NCI-H524 (cell line): ENCODE measurements around the gene C4orf33.
"Not testable (repeated sequence)": the region's sequence is repeated elsewhere in the genome, so short reads cannot be mapped to it uniquely, and the experiment has no call there.

ENCODE experiments used
- DNase-seq, 2 experiments: peaks; one replicate each; lab custom pipeline; 2025; lab: John Stamatoyannopoulos, UW

The C4orf33 gene, protein sequence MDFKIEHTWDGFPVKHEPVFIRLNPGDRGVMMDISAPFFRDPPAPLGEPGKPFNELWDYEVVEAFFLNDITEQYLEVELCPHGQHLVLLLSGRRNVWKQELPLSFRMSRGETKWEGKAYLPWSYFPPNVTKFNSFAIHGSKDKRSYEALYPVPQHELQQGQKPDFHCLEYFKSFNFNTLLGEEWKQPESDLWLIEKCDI

DNA sequence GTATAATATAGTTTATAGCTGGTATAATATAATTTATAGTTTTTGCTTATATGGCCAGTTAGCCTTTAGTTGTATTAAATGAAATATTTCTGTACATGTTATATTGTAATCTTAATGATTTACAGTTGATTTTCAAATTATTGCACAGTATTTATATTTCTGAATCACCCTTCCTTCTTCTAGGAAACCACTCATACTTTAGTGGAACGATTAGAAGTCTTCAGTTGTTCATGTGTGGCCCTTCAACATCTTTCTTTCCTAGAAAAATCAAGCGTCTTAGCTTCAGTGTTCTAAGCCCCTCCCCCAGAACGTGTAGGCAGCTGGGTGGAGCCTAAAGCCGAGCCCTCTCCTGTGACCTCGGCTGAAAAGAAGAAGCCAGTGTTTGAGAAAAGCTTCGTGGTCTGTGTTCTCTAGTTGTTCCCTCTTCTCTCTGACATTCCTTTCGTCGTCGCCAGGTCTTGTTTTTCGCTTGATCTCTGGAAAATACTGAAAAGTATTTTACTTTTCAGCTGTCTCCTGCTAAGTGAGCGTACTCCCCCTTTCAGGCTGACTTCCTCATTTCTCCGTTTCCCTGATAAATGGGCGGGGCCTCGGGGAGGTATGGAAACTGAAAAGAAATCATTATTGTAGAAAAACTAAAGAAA is at the start of gene C4orf33:
TSS of gene C4orf33 (plus strand) at position 342 of the 644 bp plus-strand sequence. CDS start 6,459 bp downstream, outside the sequence.
- DNase-seq, result peak; percentile 5 to 20

DNA sequence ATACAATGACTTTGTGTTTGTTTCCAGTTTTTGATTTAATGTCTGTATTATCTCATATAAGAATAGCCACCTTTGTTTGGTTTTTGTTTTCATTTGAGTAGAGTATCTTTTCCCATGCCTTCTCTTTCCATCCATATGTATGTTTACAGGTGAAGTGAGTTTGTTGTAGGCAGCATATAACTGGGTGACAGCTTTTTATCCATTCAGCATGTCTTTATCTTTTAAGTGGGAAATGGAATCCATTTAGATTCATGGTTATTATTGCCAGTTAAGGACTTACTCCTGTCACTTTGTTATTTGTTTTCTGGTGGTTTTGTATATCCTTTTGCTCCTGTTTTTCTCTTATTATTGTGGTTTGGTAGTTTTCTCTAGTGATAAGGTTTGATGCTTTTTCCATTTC is 36.9 kb upstream of the C4orf33 start:
- no peak for DNase-seq

DNA sequence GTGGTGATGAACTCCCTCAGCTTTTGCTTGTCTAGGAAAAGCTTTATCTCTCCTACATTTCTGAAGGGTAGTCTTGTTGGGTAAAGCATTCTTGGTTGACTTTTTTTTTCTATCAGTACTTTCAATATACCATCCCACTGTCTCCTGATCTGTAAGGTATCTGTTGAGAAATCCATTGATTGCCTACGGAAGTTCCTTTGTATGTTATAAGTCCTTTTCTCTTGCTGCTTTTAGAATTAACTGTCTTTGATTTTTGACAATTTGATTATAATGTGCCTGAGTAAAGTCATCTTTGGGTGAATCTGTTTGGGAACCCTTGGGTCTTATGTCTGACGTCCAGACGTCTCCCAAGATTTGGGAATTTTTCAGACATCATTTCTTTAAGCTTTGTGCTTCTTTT is 33.4 kb upstream of the C4orf33 start:
- DNase-seq, result no peak

DNA sequence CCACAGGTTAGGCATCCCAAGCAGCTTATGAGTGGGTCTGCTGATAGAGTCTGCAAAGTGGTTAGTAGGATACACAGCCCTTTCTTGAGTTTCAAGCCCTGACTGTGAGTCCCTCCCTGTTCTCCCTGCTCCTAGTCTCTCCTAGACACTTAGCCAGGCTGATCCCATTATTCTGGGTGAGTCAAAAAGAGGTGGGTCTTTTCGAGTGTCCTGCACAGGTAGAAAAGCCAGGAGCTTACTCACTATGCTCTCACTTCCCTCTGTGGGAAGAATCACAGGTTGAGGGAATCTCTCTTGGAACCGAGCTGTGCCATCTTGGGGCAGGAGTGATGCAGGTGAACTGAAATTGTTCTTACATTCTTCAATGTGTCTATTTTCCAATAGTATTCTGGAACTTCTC is 32.3 kb upstream of the C4orf33 start:
- no peak for DNase-seq

DNA sequence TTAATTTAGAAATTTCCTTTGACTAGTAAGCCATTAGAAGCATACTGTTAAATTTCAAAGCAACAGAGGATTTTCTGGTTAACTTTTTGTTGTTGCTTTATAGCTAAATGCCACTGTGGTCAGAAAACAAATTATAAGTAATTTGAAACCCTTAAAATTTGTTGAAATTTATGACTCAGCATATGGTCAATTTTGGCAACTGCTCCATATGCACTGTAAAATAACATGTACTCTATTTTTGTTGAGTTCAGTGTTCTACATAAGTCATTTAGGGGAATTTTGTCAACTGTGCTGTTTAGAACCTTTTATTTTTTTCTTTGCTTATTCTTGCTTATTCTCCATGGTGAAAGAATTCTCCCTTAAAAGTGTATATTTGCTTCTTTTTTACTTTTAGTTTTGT is 31.2 kb upstream of the C4orf33 start:
- DNase-seq, result no peak

DNA sequence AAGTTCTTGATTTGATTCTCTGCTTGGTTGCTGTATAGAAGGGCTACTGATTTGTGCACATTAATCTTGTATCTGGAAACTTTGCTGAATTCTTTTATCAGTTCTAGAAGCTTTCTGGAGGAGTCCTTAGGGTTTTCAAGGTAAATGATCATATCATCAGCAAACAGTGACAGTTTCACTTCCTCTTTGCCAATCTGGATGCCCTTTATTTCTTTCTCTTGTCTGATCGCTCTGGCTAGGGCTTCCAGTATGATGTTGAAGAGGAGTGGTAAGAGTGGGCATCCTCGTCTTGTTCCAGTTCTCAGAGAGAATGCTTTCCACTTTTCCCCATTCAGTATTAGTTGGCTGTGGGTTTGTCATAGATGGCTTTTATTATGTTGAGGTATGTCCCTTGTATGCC is 26.4 kb upstream of the C4orf33 start:
- not testable (repeated sequence) for DNase-seq

DNA sequence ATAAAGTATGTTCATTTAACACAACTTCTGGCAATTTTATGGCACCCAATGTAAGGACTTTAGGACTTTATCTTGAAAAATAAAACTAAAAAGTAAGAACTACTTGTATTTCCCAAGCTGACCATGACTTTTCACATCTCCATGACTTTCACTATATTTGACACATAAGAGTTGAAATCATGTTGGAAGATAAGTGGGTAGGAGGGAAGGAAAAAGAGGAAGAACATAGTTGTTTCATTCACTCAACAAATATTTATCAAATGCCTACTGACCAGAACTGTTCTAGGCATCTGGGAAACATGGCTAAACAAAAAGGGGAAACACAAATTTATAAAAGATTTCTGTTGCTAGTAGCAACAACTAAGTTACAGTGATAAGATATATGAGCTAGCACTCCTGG is 18.6 kb upstream of the C4orf33 start:
- no peak for DNase-seq

DNA sequence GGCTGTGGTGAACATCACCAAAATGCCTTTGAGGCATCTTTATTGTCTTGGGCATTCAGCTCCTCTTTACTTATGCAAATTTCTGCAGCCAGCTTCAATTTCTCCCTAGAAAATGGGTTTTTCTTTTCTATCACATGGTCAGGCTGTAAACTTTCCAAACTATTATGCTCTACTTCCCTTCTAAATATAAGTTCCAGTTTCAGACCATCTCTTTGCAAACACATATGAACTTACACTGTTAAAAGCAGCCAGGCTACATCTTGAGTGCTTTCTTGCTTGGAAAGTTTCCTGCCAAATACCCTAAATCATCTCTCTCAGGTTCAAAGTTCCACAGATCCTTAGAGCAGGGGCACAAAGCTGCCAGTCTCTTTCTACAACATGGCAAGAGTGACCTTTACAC is 15.8 kb upstream of the C4orf33 start:
- no peak for DNase-seq

DNA sequence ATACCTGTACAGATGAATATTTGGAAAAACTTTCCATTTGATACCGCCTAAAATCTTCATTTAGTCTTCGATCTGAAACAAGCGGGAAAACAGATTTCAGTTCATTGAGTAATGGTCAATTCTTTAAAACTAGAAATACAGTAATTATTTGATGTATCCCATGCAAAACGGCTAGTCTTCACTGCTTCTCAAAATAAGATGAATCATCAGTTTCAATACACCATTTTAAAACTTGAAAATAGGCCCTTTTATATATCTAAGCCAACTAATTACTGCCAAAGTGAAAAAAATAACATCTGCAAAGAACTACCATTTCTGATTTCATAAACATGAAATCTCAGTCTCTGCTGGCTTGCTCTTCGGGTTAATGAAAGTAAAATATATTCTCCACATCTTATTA is 13.7 kb upstream of the C4orf33 start:
- DNase-seq, result no peak

DNA sequence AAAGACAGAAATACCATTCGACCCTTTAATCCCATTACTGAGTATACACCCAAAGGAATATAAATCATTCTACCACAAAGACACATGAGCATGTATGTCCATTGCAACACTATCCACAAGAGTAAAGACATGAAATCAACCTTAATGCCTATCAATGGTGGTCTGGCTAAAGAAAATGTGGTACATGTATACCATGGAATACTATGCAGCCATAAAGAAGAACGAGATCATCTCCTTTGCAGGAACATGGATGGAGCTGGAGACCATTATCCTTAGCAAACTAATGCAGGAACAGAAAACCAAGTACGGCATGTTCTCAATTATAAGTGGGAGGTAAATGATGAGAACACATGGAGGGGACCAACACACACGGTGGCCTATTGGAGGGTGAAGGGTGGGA is 10.5 kb upstream of the C4orf33 start:
- DNase-seq, result no peak

DNA sequence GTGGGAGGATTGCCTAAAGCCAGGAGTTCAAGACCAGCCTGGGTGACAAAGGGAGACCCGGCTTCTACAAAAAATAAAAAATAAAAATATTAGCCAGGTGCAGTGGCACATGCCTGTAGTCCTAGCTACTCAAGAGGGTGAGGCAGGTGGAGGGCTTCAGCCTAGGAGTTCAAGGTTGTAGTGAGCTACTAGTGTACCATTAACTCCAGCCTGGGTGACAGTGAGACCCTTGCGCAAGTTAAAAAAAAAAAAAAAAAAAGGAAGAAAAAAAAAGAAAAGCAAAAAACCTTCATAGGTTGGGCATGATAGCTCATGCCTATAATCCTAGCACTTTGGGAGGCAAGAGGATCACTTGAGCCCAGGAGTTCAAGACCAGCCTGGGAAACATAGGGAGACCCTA is 8.4 kb upstream of the C4orf33 start:
- no peak for DNase-seq

DNA sequence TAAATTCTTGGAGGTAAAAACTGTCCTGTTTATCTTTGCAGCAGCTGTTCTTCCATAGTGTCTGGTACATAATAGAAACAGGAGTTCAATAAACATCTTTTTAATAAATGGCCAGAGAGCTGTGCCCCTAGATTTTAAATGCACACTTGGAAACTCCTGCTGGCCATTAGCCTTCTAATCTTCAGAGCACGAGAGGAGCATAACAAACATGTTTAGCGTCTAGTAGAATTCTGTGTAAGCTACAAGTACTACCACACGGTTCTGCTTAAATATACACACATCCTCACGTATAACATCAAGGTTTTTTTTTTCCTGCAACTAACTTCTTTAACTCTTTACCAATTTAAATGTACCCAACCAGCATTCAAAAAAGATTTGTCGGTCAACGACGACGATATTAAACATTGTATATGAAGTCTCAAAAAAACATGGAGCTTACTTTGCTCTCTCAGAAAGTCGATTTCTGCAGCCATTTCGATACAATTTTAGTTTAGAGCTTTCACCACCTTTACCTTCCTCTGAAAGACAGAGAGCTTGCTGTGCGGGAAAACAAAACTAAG is 3.2 kb upstream of the C4orf33 start:
- DNase-seq, result peak in 1 of 2 experiments; percentile 3

DNA sequence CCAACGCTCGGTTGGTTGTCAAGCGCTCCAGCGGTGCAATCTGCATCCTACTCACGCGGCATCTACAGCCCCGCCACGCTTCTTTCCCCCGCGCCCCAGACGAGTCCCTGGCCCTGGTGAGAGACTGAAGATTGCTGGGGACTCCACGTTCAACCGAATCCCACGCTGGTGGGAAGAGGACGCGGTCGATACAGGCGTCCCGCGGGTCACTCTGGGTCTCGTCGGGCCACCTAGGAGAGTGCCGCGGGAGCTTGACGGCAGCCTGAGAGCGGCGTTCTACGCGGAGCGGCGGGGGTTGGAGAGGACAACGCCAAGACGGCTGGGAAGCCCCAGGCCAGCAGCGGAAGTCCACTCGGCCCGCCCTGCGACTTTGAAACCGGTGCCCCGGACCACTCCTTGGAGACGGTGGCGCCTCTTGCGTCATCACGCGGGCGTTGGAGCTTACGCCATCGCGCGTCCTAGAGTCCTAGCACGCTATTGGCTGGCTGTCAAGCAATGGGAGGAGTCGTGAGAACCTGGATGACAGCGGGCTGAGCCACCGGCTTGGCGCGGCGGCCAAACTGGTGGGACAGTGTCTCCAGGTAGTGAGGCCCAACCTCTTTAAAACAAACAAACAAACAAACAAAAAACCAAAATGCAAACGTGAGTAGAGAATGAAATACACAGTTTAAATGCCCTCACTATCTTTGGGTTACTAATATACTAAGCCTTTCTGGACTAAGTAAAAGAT is 2.6 kb upstream of the C4orf33 start, which contains the start of gene SCLT1:
TSS of gene SCLT1 (minus strand) at position 349 of the 730 bp plus-strand sequence. CDS start 436 bp downstream, outside the sequence.
- peak; percentile 89 to 91 for DNase-seq

DNA sequence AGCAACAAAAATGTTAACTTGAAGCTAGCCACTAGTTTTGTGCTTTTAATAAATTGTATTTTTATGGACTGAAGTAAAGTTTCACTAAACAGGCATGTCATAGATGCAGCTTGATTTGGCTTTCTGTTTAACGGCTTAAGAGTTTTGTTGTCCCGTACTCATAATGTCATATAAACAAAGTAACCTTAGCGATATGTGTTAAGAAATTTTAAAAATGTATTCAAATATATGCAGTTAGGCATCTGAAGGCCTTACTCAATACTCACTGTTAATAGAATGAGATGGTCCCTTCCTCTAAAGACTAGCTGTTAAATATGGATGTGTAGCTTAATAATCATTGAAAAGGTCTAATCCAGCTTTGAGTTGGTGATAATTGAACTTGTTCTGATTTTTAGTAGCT is 1.6 kb upstream of the C4orf33 start:
- DNase-seq, result no peak

DNA sequence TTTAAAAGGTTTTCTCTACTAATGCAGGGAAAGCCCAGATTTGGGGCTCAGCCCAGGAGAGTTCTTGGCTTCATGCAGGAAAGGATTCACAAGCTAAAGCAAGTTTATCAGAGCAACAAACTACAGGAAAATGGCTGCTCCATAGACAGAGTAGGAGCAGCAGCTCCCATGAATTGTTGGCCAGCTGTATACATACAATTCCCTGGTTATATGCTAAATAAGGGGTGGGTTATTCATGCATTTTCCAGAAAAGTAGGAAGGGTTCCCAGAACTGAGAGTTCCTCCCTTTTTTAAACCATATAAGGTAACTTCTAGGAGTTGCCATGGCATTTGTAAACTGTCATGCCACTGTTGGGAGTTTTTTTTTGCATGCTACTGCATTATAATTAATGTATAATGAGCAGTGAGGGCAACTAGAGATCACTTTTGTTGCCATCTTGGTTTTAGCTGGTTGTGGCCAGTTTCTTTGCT is 2.6 kb downstream of the C4orf33 start:
- no peak for DNase-seq

DNA sequence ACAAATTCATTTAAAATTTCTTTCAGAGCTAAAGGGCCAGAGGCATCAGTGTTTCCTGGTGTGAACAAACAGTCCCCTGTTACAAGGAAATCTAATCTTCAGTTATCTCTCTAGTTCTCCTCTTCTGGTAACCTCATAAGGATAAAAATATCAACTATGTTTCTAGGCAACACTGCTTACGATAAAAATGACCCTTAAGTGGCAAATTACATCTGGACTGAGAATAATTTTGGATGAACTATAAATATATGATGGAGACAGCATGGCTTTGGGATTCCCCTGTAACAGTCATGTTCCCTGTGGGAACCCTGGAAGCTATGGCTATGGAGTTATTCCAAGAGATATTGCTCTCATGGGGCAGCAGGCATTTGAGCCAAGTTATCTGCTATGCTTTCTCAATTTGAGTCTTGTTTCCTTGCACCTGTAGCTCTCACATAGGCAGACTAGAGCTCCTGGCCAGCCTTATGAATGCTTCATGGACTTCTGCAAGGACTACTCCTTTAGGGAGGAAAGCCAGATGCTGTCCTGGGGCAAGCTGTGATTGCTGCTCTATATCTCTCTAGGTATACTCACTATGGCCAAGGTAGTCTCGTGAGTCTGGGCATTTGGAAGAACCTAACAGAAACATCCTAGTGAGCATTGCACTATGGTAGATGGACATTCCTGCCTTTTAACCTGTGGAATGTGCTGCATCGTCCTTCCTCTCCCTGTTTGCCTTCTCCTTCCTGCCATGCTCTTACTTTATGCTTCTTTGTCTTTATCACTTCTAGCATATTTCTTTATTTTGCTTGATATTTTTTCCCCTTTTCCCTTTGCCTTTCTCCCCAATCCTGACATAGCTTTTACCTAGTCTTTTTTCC is 14.2 kb downstream of the C4orf33 start:
- DNase-seq, result no peak

DNA sequence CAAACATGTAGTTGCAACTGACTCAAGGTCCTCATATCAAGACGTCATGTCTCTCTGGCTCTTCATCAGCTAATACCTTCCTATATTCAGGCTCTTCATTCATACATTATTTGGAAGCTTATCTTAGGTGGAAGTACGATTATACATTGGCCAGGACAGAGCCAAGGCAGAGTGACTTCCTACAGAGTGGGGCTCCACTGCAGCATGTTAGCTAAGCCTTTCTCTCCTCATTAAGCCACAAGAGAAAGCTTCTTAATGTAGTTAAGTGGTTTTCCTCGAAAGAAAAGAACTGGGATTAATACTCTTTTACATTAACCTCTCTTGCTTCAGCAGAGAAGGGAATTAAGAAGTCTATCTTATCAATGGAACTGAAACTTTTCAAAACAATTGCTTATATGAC is 15.0 kb downstream of the C4orf33 start:
- DNase-seq, result peak in 1 of 2 experiments; percentile 14

DNA sequence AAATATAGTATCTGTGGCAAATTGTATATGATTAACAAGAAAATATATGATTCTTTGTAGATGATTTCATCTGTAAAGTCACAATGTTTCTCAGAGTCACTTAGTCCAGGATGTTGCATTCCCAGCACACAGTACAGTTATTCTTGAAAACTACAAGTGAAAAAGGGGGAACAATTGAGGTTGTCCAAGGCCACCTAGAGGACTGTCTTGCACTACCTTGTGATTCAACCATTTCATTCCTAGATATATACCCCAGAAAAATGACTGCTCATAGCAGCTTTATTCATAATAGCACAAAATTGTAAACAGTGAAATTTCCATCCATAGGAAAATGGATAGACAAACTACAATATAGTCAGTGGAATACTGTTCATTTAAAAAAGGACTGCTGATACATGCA is 16.0 kb downstream of the C4orf33 start:
- DNase-seq, result no peak

DNA sequence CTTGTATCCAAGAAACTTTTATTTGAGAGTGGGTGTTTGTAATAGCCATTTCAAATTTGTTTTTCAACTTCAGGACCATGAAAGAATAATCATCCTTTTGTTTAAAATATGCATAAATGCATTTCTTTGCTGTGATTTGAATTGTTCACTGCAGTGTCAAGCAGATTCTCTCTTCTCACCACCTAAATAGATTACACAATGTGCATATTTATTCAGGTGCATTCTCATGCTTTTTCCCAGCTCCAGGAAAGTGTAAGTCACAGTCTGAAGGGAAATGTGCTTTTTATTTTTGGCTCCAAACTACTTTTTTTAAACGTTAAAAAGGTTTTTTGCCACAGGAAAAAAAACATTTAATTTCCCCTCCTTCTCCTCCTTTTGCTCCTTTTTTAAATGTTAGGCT is 17.5 kb downstream of the C4orf33 start:
- no peak for DNase-seq

DNA sequence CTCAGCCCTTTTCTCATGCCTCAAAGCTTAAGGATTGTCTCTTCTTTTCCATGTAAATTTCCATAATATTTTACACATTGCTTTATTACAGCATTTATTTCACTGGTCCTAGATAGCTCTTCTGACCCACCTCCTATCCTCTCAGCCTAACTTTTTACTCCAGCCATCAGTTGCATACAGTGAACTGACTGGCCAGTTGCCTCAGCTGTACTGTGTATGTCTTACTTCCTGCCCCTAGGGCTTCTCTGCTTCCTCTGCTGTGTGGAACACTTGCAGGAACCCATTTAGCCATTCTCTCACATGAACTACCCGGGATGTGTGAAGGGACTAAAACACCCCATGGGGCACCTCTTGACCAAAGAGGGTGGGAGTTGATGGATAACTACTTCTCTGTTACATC is 18.0 kb downstream of the C4orf33 start:
- no peak for DNase-seq

DNA sequence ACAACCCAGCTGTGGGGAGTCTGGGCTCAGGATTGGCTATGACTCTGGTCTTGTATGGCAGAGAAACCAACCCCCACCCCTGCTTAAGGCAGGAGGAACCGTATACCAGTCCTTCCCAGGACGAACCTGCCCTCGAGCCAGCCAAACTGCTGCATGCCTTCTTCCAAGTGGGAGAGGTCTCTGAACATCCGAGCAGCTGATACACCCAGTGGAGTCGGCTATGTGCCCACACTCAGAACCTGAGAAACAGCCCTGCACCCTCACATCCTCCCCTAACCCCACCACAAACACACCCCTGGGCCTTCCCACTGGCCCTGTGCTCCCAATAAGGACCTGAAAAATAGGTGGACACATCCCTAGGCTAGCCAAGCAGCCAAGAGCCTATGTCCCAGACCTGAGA is 21.8 kb downstream of the C4orf33 start:
- no peak for DNase-seq

DNA sequence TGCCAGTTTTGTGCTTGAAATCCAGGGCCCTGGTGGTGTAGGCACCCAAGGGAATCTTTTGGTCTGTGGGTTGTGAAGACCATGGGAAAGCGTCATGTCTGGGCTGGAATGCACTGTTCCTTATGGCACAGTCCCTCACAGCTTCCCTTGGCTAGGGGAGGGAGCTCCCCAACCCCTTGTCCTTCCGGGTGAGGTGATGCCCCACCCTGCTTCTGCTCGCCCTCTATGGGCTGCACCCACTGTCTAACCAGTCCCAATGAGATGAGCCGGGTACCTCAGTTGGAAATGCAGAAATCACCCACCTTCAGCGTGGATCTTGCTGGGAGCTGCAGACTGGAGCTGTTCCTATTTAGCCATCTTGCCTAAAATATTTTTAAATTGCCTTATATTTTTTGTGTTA is 30.7 kb downstream of the C4orf33 start:
- DNase-seq, result not testable (repeated sequence)
